ENCODE results near the gene ARHGAP26. TPM values are rescaled to one million over a fixed set of nuclear protein-coding genes. Genes with fewer than 3 reads are reported as not detected.
A peak's percentile ranks its signal among the peaks of the same experiment; 100 is the strongest.

Gene ARHGAP26
- total and polyA plus RNA-seq, 4 donors: 1.8 to 16.7 (median 4.1) TPM

DNA sequence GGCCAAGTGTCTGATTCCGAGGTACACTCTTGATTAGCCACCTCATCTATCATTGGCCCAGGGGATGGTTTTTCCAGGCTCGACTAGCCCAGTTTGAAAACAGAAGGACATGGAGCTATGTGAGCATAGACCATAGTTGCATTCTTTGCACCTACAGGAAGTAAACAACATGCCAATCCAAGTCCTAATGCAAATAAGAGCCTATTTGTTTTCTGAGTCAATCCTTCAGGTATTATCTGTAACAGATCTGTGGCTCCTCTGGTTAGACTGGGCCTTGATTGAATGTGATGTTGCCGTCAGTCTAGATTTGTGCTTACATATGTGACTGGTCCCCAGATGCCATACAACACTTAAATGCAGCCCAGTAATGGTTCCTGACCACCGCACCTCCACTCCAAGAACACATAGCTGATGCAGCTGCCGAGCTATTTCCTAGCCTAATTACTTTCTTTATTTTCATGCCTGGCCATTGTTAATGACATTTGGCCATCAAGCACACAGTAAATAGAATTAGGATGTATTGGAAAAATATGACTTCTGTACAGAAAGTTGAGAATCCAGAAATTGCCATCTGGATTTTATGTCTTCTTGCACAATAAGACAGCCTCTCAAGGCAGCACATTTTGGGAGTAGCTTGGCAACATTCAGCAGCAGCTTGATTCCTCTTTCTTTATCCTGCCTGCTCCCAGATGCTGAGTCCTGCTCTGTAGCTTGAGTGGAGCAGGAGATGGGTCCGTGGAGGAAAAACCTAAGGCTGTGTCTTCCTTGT lies 29.5 kb upstream of the ARHGAP26 start:
- Histone ChIP-seq H3K27ac (ENCODE audit: low read depth in 1 of 2, low read length in 2 of 2) (no peak overlapping the region), H3K4me1 (ENCODE audit: control insufficient read depth in 4 of 4, insufficient read depth in 4 of 4, low read length in 3 of 4) (no peaks in the 10 kb centered on the region), H3K36me3 (ENCODE audit: control insufficient read depth in 4 of 4, insufficient read depth in 3 of 4, low read depth in 1 of 4, low read length in 3 of 4) (no peaks in the 10 kb centered on the region), H3K9ac (ENCODE audit: low read depth in 1 of 2, low read length in 2 of 2) (no peak overlapping the region), H3K9me3 (ENCODE audit: control insufficient read depth in 4 of 4, low read length in 3 of 4) (no peaks in the 10 kb centered on the region), H3K27me3 (ENCODE audit: control insufficient read depth in 4 of 4, insufficient read depth in 4 of 4, low read length in 3 of 4) (no peaks in the 10 kb centered on the region), H3K4me3 (ENCODE audit: low read depth in 1 of 3, low read length in 3 of 3) (no peak overlapping the region)
- 91% methylated on average over 6 of the region's 6 CpGs for WGBS
- no peak for DNase-seq (ENCODE audit: low spot score)
- TF ChIP-seq HNF4A (conservative IDR thresholded peaks at IDR 0.05) (no peak), SP1 (IDR thresholded peaks at IDR 0.05) (no peak)
- TF ChIP-seq, protein P1, sequence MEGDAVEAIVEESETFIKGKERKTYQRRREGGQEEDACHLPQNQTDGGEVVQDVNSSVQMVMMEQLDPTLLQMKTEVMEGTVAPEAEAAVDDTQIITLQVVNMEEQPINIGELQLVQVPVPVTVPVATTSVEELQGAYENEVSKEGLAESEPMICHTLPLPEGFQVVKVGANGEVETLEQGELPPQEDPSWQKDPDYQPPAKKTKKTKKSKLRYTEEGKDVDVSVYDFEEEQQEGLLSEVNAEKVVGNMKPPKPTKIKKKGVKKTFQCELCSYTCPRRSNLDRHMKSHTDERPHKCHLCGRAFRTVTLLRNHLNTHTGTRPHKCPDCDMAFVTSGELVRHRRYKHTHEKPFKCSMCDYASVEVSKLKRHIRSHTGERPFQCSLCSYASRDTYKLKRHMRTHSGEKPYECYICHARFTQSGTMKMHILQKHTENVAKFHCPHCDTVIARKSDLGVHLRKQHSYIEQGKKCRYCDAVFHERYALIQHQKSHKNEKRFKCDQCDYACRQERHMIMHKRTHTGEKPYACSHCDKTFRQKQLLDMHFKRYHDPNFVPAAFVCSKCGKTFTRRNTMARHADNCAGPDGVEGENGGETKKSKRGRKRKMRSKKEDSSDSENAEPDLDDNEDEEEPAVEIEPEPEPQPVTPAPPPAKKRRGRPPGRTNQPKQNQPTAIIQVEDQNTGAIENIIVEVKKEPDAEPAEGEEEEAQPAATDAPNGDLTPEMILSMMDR (IDR thresholded peaks at IDR 0.05; ENCODE audit: low read depth, low read length, missing input control): no peak

DNA sequence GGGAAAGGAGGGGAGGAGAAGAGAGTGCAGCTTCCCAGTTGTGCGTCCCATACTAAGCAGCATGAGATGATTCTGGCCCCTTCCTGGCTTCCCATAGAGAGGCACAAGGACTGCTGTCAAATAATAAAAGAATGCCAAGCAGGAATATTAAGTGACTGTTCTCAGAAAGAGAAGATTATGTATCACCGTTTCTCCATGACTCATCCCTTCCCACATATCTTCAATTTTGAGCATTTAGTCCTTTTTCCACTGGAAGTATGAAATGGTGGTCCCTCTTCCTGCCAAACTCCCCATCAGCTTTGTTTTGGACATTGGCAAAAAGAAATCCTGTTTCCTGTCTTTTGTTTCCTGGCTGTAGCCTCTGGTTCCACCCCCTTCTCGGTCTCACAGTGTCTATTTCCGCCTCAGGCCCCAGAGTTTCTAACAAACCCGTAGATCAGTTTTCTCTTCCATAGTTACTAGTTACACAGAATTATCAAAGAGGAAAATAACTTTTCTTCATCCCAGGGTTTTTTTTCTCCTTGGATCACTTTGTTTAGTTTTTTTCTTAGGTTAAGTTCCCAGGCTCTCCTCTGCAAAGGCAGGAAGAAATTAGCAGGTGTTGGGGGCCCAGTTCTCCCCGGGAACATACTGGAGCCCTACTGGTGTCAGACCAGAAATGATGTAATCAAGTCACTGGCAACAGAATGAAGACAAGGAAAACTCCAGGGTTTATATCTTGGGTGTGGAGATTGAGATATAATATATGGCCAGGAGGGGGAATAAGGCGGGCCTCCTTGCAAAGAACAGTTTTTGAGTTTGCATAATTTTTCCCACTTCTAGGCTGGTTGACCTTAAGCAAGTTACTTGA lies 26.4 kb upstream of the ARHGAP26 start:
- H3K9me3 ChIP-seq (ENCODE audit: control insufficient read depth in 4 of 4, low read length in 3 of 4): no peaks in the 10 kb centered on the region
- no peaks in the 10 kb centered on the region for H3K27me3 ChIP-seq (ENCODE audit: control insufficient read depth in 4 of 4, insufficient read depth in 4 of 4, low read length in 3 of 4)
- TF ChIP-seq RAD21 (IDR thresholded peaks at IDR 0.05) (peak in 1 of 2 donors; percentile 3), SP1 (IDR thresholded peaks at IDR 0.05) (peak; percentile 7), EGR1 (IDR thresholded peaks at IDR 0.05; ENCODE audit: low read depth in 2 of 2) (no peak), FOXA2 (IDR thresholded peaks at IDR 0.05) (no peak)
- DNase-seq (ENCODE audit: low spot score): no peak
- no peak overlapping the region for H3K4me3 ChIP-seq (ENCODE audit: low read depth in 1 of 3, low read length in 3 of 3)
- WGBS: 75% methylated on average over 7 of the region's 7 CpGs
- H3K36me3 ChIP-seq (ENCODE audit: control insufficient read depth in 4 of 4, insufficient read depth in 3 of 4, low read depth in 1 of 4, low read length in 3 of 4): no peaks in the 10 kb centered on the region
- H3K9ac ChIP-seq (ENCODE audit: low read depth in 1 of 2, low read length in 2 of 2): no peak overlapping the region
- peaks cover 0 to 5% (median 0%) of the 10 kb centered on the region in 4 donors for H3K4me1 ChIP-seq (ENCODE audit: control insufficient read depth in 4 of 4, insufficient read depth in 4 of 4, low read length in 3 of 4)
- H3K27ac ChIP-seq (ENCODE audit: low read depth in 1 of 2, low read length in 2 of 2): no peak overlapping the region

DNA sequence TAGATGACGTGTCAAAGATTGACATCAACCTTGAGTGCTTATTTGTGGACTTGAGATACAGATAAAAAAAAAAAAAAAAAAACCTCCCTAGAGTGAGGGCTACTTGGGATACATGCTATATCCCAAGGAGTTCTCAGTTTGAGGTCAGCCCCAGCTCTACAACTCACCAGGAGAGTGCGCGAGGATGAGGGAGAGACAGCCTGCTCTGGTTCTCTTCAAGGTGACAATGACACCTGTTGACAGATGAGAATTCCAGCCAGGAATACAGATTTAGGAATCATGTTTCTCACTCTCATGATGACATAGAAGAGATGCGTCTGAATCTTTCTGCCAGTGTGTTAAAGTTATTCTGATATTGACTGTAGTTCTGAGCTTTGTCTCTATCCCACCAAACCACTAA lies 24.9 kb upstream of the ARHGAP26 start:
- no peak overlapping the region for H3K27ac ChIP-seq (ENCODE audit: low read depth in 1 of 2, low read length in 2 of 2)
- peaks cover 0 to 5% (median 0%) of the 10 kb centered on the region in 4 donors for H3K4me1 ChIP-seq (ENCODE audit: control insufficient read depth in 4 of 4, insufficient read depth in 4 of 4, low read length in 3 of 4)
- H3K27me3 ChIP-seq (ENCODE audit: control insufficient read depth in 4 of 4, insufficient read depth in 4 of 4, low read length in 3 of 4): no peaks in the 10 kb centered on the region
- H3K9ac ChIP-seq (ENCODE audit: low read depth in 1 of 2, low read length in 2 of 2): no peak overlapping the region
- no peaks in the 10 kb centered on the region for H3K9me3 ChIP-seq (ENCODE audit: control insufficient read depth in 4 of 4, low read length in 3 of 4)
- H3K36me3 ChIP-seq (ENCODE audit: control insufficient read depth in 4 of 4, insufficient read depth in 3 of 4, low read depth in 1 of 4, low read length in 3 of 4): no peaks in the 10 kb centered on the region
- 96% methylated on average over 4 of the region's 4 CpGs for WGBS
- TF ChIP-seq, protein P2, sequence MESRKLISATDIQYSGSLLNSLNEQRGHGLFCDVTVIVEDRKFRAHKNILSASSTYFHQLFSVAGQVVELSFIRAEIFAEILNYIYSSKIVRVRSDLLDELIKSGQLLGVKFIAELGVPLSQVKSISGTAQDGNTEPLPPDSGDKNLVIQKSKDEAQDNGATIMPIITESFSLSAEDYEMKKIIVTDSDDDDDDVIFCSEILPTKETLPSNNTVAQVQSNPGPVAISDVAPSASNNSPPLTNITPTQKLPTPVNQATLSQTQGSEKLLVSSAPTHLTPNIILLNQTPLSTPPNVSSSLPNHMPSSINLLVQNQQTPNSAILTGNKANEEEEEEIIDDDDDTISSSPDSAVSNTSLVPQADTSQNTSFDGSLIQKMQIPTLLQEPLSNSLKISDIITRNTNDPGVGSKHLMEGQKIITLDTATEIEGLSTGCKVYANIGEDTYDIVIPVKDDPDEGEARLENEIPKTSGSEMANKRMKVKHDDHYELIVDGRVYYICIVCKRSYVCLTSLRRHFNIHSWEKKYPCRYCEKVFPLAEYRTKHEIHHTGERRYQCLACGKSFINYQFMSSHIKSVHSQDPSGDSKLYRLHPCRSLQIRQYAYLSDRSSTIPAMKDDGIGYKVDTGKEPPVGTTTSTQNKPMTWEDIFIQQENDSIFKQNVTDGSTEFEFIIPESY (IDR thresholded peaks at IDR 0.05): no peak
- H3K4me3 ChIP-seq (ENCODE audit: low read depth in 1 of 3, low read length in 3 of 3): no peak overlapping the region
- DNase-seq (ENCODE audit: low spot score): no peak

All from liver (tissue), 9 donors.